OCI-LY3 (cell line): ENCODE measurements around the gene NXT1.

ENCODE experiments used
- CTCF ChIP-seq: fragments of 200-600, 300-600 bp; sonication (generic); IDR thresholded peaks from 2 replicates; pipeline ENCODE4 v1.5.1; 2014; ENCODE audit warnings: antibody characterized with exemption, low read length, low read depth
- EZH2phosphoT487 ChIP-seq: fragments of 200-600 bp; shearing (Covaris generic); IDR thresholded peaks from 2 replicates; pipeline ENCODE4 v1.6.1; 2018; ENCODE audit warnings: antibody characterized with exemption, mixed run types, low read depth

GRCh38 chr20:23336476-23336875 lies 14.1 kb upstream of the NXT1 start:
- TF ChIP-seq CTCF: no peak
- no peak for TF ChIP-seq EZH2phosphoT487
